Fibroblast of gingiva (primary cell): ENCODE results near the gene CYP2S1.
"Not testable (repeated sequence)": the region's sequence is repeated elsewhere in the genome, so short reads cannot be mapped to it uniquely, and the experiment has no call there.

Source experiments
- DNase-seq: peaks from one replicate; pipeline ENCODE4 v3.0.0-alpha.2; 2011; ENCODE audit warnings: low read depth

Gene CYP2S1, protein sequence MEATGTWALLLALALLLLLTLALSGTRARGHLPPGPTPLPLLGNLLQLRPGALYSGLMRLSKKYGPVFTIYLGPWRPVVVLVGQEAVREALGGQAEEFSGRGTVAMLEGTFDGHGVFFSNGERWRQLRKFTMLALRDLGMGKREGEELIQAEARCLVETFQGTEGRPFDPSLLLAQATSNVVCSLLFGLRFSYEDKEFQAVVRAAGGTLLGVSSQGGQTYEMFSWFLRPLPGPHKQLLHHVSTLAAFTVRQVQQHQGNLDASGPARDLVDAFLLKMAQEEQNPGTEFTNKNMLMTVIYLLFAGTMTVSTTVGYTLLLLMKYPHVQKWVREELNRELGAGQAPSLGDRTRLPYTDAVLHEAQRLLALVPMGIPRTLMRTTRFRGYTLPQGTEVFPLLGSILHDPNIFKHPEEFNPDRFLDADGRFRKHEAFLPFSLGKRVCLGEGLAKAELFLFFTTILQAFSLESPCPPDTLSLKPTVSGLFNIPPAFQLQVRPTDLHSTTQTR

DNA sequence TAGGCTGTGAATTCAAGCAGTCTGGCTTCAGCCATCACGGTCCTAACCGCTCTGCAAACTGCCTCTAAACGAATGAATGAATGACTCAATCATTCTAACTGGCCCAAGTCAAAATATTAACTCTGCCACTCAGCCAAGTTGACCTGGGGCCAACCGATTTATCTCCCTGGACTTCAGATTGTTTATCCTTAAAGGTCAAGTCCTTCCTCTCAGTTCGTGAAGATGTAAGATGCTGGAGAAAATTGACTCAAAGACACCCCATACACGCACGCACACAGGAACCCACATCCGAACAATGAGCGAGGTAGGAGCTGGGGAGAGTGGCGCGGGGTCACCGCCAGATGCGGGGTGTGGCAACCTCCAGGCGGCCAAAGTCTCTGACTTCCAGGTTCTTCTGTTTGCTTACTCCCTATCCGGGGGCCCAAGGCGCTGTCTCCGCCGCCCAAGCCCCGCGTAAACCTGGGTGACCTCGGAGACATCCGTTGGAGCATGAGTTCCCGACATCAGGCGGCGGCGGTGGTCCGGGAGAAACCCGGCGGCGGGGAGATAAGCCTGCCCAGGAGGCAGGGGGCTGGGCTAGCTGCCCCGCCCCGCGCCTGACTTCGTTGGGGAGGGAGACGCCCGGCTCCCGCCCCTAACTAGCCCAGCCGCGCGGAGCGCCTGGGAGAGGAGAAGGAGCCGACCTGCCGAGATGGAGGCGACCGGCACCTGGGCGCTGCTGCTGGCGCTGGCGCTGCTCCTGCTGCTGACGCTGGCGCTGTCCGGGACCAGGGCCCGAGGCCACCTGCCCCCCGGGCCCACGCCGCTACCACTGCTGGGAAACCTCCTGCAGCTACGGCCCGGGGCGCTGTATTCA, at the start of gene CYP2S1:
CYP2S1 (plus strand) TSS at position 646 of the 856 bp plus-strand sequence; CDS start at position 692, 46 bp downstream.
- DNase-seq = no peak

DNA sequence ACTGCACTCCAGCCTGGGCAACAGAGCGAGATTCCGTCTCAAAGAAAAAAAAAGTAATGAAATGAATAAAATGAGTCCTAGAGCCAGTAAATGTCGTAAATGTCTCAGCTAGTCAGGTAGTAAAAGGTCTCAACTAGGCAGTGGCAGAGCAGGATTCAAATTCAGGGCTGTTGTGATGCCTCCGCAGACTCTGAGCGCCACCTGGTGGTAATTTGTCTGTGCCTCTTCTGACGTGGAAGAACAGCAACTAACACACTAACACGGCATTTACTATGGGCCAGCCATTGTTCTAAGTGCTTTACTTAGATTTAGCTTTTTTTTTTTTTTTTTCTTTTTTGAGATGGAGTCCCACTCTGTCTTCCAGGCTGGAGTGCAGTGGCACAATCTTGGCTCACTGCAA, 48.6 kb upstream of the CYP2S1 start:
- DNase-seq = peak; percentile 69

DNA sequence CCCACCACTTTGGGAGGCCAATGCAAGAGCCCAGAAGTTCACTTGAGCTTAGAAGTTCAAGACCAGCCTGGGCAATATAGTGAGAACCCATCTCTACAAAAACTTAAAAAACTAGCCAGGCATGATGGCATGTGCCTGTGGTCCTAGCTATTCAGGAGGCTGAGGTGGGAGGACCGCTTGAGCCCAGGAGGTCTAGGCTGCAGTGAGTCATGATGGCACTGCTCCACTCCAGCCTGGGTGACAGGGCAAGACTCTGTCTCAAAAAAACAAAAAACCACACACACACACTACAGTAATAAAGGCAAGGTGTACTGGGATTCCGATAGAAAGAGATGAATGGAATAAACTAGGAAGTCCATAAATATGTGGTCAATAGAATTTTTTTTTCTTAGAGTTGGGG, 43.2 kb upstream of the CYP2S1 start:
- no peak for DNase-seq

DNA sequence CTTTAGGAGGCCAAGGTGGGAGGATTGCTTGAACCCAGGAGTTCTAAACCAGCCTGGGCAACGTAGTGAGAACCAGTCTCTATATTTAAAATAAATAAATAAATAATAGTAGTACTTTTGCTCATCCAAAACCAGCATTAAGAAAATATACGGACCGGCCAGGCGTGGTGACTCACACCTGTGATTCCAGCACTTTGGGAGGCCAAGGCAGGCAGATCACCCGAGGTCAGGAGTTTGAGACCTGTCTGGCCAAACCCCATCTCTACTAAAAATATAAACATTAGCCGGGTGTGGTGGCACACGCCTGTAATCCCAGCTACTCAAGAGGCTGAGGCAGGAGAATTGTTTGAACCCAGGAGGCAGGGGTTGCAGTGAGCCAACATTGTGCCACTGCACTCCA, 42.0 kb upstream of the CYP2S1 start:
- DNase-seq = not testable (repeated sequence)

DNA sequence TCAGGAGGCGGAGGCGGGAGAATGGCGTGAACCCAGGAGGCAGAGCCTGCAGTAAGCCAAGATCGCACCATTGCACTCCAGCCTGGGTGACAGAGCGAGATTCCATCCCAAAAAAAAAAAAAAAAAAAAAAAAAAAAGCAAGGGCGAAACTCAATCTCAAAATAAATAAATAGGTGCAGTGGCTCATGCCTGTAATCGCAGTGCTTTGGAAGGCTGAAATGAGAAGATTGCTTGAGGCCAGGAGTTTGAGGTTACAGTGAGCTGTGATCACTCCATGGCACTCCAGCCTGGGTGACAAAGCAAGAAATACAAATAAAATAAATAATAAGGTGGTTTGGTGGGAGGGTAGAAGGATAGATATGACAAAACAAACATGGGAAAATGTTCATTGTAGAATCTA, 39.0 kb upstream of the CYP2S1 start:
- DNase-seq = no peak

DNA sequence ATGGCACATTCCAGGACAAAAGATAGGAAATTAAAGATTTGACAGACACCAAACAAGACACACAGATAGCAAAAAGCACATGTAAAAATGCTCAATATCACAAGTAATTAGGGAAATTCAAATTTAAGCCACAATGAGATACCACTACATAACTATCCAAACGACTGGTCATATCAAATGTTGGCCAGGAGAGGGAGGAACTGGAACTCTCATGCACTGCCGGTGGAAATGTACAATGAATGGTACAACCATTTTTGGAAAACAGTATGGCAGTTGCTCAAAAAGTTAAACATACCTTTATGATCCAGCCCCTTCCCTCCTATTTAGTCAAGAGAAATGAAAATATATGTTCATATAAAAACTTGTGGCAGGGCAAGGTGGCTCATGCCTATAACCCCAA, 36.8 kb upstream of the CYP2S1 start:
- no peak for DNase-seq

DNA sequence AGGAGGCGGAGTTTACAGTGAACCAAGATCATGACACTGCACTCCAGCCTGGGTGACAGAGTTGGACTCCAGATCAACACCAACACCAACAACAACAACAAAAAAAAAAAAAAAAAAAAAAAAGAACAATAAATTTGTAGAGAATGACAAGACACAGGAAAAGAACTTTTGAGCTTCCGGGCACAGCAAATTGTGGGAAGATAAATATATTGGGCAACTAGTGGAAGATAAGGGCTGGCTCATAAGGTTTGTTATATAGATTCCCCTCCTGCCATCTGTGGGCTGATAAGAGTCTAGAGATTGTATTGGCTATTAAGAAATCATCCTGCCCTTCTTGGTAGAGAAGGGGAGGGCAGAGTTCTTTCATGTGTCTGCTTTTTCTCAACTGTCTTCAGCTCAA, 33.1 kb upstream of the CYP2S1 start:
- no peak for DNase-seq

DNA sequence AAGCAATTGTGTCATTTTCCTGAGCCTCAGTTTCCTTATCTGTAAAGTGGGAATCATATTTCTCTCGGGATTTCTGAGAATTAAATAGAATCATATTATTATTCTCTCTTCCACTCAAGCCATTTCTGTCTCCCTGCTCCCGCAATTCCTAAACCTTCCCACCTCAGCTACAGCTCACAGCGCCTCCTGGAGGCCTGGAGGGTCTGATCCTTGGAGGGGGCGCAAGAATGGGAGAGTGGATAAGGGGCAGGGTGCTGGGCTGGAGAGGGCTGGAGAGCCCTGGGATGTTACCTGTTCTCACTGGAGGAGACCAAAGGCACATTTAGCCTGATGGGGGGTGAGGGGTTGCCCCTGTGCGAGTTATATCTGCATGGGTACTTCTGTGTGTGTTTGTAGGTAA, 31.1 kb upstream of the CYP2S1 start:
- no peak for DNase-seq

DNA sequence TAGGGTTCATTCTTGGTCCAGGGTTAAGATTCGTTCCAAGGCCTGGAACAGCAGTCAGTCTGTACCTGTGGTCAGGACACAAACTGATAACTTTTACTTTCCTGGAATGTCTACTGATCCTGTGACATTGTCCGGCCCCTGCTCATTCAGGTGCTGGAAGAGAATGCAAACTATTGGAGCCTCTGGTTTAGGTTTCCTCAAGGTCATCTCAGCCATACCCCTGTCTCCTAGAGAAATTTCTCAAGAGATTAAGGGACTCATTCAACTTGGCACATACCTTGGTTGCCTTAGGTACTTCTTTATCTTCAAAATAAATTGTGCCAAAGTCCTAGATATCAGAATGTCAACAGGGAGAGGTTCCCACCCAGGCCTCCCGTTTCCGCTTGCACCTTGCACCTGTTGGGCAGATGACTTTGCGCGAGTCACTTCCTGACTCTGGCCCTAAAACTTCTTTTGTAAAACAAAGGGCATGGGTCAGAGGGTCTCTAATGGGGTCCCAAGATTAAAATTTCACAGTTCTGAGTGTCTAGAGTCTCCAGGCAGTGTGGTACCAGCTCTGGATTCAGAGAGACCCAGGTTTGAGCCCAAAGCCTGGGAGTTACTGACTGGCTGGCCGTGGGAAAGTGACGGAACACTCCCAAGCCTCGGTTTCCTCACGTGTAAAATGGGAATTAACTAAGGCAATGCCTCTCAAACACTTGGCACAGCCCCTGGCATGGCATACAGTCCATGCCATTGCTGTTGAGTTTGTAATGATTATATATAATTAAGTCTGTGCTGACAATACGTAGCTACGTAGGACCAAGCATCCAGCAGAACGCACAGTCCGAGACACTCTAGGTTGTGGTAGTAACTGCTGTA, 25.8 kb upstream of the CYP2S1 start:
- no peak for DNase-seq

DNA sequence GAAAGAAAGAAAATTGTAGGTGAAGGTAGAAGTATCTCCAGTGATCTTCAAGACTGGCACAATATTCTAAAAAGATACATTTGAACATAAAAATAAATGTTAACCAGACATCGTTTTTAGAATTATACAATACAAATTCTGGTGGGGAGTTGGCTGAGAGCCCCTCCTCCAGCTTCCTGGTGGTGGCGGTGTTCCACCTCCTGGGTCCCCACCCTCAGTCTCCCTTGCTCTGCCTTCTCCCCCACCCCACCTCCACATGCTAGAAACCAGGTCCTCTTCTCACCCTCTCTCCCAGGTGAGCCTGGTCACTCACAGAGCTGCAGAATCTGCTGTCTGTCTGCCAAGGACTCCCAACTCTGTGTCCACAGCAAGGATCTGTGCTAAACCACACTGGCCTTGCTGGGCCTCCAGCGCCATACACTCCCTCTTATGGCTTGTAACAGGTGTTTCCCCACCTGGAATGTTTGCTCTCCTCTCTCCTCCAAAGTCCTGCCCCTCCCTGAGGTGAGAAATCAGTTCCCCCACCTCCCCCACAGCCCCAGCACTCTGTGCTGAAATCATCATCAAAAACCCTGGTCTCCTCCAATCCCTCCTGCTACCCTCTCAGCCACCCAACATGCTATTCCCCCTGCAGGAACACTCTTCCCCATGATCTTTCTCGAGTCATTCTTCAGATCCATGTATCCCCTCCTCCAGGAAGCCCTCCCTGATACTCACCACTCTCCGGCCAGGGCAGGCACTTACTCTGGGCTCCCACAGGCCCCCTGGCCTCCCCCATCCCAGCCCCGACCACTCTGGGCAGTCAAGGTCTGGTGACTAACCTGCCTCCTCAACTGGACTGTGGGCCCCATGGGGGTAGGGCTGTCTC, 20.5 kb upstream of the CYP2S1 start:
- DNase-seq = no peak

DNA sequence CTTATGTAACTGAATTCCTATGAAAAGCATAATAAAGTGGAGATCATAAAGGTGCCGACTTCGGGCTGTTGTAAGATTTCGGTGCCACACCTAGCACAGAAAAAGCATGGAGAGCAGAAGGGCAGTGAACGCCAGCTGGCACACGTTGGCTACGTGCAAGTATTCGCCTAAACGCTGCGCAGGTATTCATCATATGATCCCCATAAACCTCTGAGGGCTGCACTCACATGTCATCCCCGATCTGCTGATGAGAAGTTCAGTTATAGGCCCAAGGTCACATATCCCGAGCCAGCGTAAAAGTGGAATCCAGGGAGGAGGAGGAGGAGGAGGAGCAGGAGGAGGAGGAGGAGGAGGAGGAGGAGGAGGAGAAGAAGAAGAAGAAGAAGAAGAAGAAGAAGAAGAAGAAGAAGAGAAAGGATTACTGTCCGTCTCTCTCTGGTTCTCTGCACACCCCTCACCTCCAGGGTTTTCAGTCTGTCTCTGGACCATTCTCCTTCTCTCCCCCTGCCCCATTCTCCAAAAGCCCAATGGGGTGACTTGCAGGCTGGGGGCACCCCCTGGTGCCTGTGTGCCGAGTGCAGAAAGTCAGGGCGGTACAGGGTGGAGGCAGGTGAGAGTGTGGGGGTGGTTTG, 18.6 kb upstream of the CYP2S1 start:
- no peak for DNase-seq

DNA sequence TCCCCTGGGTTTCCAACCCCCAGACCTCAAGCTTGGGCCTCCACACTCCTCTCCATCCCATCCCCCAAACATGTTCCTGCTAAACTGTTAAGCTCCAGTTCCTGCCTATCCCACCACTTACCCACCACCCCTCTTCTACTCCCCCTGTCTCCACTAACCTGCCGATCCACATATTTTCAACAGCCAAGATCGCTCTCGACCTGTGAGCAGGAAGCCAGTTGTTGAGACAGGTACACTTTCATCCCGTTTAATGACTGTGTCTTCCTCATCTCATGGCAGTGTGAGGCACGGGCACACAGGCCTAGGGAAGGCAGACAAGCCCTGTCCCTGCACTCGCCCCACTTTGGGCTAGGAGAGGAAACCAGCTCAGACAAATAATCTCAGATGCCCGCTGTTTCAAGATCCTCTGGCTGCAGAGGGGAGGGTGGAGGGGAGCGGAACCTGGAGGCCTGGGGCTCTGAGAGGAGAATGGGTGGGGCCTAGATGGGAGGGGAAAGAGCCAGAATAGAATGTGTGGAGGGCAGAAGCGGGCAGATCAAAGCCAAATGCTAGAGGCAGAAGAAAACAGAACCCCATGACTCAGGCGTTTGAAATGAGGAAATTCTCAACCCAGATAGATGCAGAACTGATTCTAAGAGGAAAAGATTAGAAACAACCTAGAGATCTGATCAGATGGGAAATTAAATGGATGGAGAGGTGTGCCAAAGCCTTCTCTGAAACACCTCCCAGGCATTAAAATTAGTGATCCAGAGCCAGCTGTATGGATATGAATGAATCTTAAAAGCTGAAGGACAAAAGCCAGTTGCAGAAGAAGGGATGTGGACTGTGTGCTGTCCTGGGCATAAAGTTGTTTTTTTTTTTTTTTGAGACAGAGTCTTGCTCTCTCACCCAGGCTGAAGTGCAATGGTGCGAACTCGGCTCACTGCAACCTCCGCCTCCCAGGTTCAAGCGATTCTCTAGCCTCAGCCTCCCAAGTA, 16.9 kb upstream of the CYP2S1 start:
- DNase-seq = peak; percentile 62

DNA sequence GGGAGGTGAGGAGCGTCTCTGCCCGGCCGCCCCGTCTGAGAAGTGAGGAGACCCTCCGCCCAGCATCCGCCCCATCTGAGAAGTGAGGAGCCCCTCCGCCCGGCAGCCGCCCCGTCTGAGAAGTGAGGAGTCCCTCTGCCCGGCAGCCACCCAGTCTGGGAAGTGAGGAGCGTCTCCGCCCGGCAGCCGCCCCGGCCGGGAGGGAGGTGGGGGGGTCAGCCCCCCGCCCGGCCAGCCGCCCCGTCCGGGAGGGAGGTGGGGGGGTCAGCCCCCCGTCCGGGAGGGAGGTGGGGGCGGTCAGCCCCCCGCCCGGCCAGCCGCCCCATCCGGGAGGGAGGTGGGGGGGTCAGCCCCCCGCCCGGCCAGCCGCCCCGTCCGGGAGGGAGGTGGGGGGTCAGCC, 12.8 kb upstream of the CYP2S1 start:
- DNase-seq = not testable (repeated sequence)

DNA sequence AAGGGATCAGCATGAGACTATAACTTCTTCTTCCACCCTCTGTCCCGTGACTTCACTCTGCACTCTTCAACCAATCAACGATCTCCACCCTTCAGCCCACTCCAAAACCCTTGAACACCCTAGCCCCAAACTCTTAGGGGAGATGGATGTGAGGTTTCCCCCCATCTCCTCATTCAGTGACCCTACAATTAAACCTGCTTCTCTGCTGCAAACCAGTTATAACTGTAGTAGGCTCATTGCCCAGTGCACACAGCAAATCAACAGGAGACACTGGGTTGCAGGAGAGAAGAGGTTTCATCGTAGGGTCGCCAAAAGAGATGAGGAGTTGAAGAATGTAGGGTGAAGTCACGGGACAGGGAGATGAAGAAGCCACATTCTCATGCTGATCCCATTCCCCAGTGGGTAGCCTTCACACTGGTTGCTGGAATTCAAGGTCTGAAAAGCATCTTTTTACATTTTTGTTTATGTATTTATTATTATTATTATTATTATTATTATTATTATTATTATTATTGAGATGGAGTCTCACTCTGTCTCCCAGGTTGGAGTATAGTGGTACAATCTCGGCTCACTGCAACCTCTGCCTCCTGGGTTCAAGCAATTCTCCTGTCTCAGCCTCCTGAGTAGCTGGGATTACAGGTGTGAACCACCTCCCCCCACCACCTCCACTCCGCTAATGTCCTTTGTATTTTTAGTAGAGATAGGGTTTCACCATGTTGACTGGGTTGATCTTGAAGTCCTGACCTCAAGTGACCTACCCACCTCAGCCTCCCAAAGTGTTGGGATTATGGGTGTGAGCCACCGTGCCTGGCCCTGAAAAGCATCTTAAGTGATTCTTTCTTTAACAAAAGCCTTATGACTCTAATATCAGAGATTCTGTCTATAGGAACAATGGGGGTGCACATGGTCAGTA, 5.8 kb upstream of the CYP2S1 start:
- DNase-seq = no peak

DNA sequence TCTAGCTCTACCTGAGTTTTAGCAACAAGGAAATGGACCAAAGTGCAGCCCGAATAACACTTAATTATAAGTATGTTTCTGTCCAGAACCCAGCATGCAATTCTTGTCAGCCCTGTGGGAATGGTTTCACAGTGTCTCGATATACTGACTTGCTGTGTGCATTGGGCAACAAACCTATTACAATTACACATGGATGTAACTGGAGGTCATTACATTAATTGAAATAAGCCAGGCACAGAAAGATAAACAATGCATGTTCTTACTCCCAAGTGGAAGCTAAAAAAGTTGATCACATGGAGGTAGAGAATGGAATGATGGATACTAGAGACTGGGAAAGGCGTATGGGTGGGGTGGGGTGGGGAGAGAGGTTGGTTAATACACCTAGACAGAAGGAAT, 5.1 kb upstream of the CYP2S1 start:
- DNase-seq = no peak

DNA sequence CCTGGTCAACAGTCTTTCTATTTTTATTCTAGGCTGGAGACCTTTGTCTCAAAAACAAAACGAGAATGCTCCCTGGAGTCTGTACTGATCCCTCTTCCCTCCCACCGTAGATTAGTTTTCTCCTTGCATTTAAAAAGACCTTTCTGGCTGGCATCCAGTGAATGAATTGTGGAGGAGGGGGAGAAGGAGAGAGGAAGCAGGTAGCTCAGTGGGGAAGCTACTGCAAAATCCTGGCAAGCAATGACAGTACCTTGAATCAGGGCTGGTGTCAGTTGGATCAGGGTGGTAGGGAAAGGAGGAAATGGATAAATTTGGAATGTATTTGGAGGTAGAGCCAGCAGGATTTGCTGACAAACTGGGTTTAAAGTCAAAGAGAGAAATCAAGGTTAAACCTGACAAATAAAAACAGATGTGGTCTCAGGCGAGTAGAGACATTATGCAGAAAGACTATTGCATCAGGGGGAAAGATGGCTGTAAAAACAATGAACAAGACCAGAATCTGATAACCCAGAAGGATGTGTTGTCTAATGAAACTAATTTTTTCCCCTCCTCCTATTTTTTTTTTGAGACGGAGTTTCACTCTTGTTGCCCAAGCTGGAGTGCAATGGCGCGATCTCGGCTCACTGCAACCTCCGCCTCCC, 3.5 kb upstream of the CYP2S1 start:
- DNase-seq = no peak

DNA sequence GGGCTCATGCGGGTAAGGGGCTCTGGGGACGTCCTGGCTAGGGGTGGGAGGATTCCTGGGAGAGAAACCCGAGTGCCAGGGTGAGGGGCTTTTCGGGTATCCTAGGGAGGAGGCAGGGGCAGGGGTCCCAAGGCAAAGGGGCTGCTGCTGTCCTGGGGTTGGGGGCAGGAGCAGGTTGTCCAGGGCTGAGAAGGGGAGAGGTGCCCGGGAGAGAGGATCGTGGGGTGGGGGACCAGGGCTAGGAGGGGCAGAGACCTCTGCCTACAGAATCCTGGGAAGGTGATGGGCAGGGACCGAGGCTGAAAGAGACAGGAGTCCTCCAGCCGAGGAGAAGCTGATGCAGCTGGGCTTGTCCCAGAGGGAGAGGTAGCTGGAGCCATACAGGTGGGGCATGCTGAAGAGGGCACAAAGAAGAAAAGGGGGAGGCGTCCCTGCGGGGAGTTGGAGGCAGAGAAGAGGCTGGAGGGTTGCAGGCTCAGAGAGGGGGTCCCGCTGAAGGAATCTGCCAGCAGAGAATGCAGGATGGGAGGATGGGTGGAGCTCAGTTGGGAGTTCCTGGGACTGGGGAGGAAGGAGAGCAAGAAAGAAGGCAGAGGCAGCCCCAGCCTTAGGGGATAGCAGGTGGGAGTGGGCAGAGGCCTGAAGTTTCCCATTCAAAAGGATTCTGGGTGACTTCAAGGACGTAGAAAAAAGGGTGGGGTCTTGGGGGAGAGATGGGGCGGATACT, 574 bp downstream of the CYP2S1 start:
- no peak for DNase-seq
